ENCODE data around the gene PHLPP1.

PHLPP1 gene

GRCh38 chr18:62837011-62837410, 121.7 kb downstream of the PHLPP1 start:
- no peaks in the 10 kb centered on the region for H3K79me2 ChIP-seq (ENCODE audit: insufficient read depth, low read depth)
- no peak overlapping the region for H3K4me2 ChIP-seq
- H3K4me1 ChIP-seq (ENCODE audit: low read depth, poor library complexity, severe bottlenecking), result peaks cover 18% of the 10 kb centered on the region
- no peaks in the 10 kb centered on the region for H4K20me1 ChIP-seq (ENCODE audit: insufficient read depth)
- H3K9ac ChIP-seq, result no peak overlapping the region
- H3K27ac ChIP-seq, result no peak overlapping the region
- TF ChIP-seq CTCF (conservative IDR thresholded peaks at IDR 0.05; ENCODE audit: low read depth, low read length), result no peak
- no peaks in the 10 kb centered on the region for H3K27me3 ChIP-seq (ENCODE audit: insufficient read depth, low read depth)
- no peak overlapping the region for H2AFZ ChIP-seq (ENCODE audit: low read depth)
- no peaks in the 10 kb centered on the region for H3K36me3 ChIP-seq (ENCODE audit: insufficient read depth)
- no peak overlapping the region for H3K4me3 ChIP-seq (IDR thresholded peaks at IDR 0.05; ENCODE audit: insufficient read depth, low read depth, low read length)

GRCh38 chr18:62838475-62839098, 123.2 kb downstream of the PHLPP1 start:
- Histone ChIP-seq H3K9ac (no peak overlapping the region), H3K79me2 (ENCODE audit: insufficient read depth, low read depth) (no peaks in the 10 kb centered on the region), H3K4me3 (IDR thresholded peaks at IDR 0.05; ENCODE audit: insufficient read depth, low read depth, low read length) (no peak overlapping the region), H3K27me3 (ENCODE audit: insufficient read depth, low read depth) (no peaks in the 10 kb centered on the region), H3K27ac (no peak overlapping the region), H3K4me1 (ENCODE audit: low read depth, poor library complexity, severe bottlenecking) (peaks cover 18% of the 10 kb centered on the region), H3K4me2 (no peak overlapping the region), H2AFZ (ENCODE audit: low read depth) (no peak overlapping the region), H3K36me3 (ENCODE audit: insufficient read depth) (no peaks in the 10 kb centered on the region), H4K20me1 (ENCODE audit: insufficient read depth) (no peaks in the 10 kb centered on the region)
- TF ChIP-seq CTCF (conservative IDR thresholded peaks at IDR 0.05; ENCODE audit: low read depth, low read length), result no peak

- Histone ChIP-seq H3K36me3 (ENCODE audit: insufficient read depth) (no peaks in the 10 kb centered on the region), H3K79me2 (ENCODE audit: insufficient read depth, low read depth) (no peaks in the 10 kb centered on the region), H3K4me2 (no peak overlapping the region), H2AFZ (ENCODE audit: low read depth) (no peak overlapping the region), H3K27ac (no peak overlapping the region), H4K20me1 (ENCODE audit: insufficient read depth) (no peaks in the 10 kb centered on the region), H3K4me3 (IDR thresholded peaks at IDR 0.05; ENCODE audit: insufficient read depth, low read depth, low read length) (no peak overlapping the region), H3K4me1 (ENCODE audit: low read depth, poor library complexity, severe bottlenecking) (peaks cover 19% of the 10 kb centered on the region), H3K9ac (no peak overlapping the region), H3K27me3 (ENCODE audit: insufficient read depth, low read depth) (no peaks in the 10 kb centered on the region)
- no peak for TF ChIP-seq CTCF (conservative IDR thresholded peaks at IDR 0.05; ENCODE audit: low read depth, low read length)
These were observed 124.8 kb downstream of the PHLPP1 start for GRCh38 chr18:62839874-62840713.

- Histone ChIP-seq H3K27me3 (ENCODE audit: insufficient read depth, low read depth) (no peaks in the 10 kb centered on the region), H3K4me1 (ENCODE audit: low read depth, poor library complexity, severe bottlenecking) (peaks cover 25% of the 10 kb centered on the region), H4K20me1 (ENCODE audit: insufficient read depth) (no peaks in the 10 kb centered on the region), H3K4me3 (IDR thresholded peaks at IDR 0.05; ENCODE audit: insufficient read depth, low read depth, low read length) (no peak overlapping the region), H3K79me2 (ENCODE audit: insufficient read depth, low read depth) (no peaks in the 10 kb centered on the region), H3K36me3 (ENCODE audit: insufficient read depth) (no peaks in the 10 kb centered on the region), H3K27ac (no peak overlapping the region), H3K9ac (no peak overlapping the region), H3K4me2 (no peak overlapping the region), H2AFZ (ENCODE audit: low read depth) (no peak overlapping the region)
- TF ChIP-seq CTCF (conservative IDR thresholded peaks at IDR 0.05; ENCODE audit: low read depth, low read length), result no peak
These were observed 126.1 kb downstream of the PHLPP1 start for GRCh38 chr18:62841405-62841804.

Measured in KMS-11 (cell line).